CD4-positive, alpha-beta T cell (primary cell): ENCODE results near the gene AP2B1. TPM values are rescaled to one million over a fixed set of nuclear protein-coding genes. Genes with fewer than 3 reads are reported as not detected.

ENCODE experiments used
- ATAC-seq: fragments of 200-7000 bp; cut with Tn5 transposase; one replicate; pipeline ENCODE4 v1.10.0; 2022; ENCODE audit warnings: mild to moderate bottlenecking; ENCODE audit not compliant: poor library complexity
- CTCF ChIA-PET: fragments of 350-600 bp; sonication (Branson Sonifier 250); formaldehyde crosslinking; loops from one replicate; lab custom pipeline; 2021; ENCODE audit warnings: antibody characterized with exemption, inconsistent platforms; lab: Charles Lee
- POLR2A ChIA-PET: fragments of 350-600 bp; sonication (Branson Sonifier 250); formaldehyde crosslinking; loops from one replicate; lab custom pipeline; 2021; ENCODE audit warnings: antibody characterized with exemption, inconsistent platforms; lab: Charles Lee
- DNase-seq, 14 experiments: peaks; one replicate each; pipeline ENCODE4 v3.0.0-alpha.2; 2013 to 2020; ENCODE audit warnings: mixed read lengths in 2 of 14
- H3K27ac ChIP-seq, 2 donors: one replicate each; pipeline versions ENCODE4 v1.5.1 to v1.7.0; 2013; ENCODE audit warnings: low read length in 2 of 2, low read depth in 1 of 2, mild to moderate bottlenecking in 1 of 2
- H3K27me3 ChIP-seq, 2 experiments: 1 replicate in 1 of 2; 2 replicates in 1 of 2; pipeline versions ENCODE4 v1.6.1 to v1.7.0; 2013; ENCODE audit warnings: low read length in 2 of 2, control low read depth in 1 of 2, mild to moderate bottlenecking in 1 of 2, moderate library complexity in 1 of 2; ENCODE audit not compliant: insufficient read depth in 2 of 2, control insufficient read depth in 1 of 2
- H3K36me3 ChIP-seq: one replicate; pipeline ENCODE4 v1.6.1; 2013; ENCODE audit warnings: low read length, control low read depth; ENCODE audit not compliant: insufficient read depth
- H3K4me1 ChIP-seq: one replicate; pipeline ENCODE4 v1.6.1; 2013; ENCODE audit warnings: low read length, control low read depth; ENCODE audit not compliant: insufficient read depth
- H3K4me3 ChIP-seq: one replicate; pipeline ENCODE4 v1.5.1; 2013; ENCODE audit warnings: mild to moderate bottlenecking, low read length, moderate library complexity
- H3K9me3 ChIP-seq, 2 experiments: 1 replicate in 1 of 2; 2 replicates in 1 of 2; pipeline versions ENCODE4 v1.6.1 to v1.7.0; 2013; ENCODE audit warnings: low read length in 2 of 2, mild to moderate bottlenecking in 2 of 2, control low read depth in 1 of 2, moderate library complexity in 1 of 2; ENCODE audit not compliant: control insufficient read depth in 1 of 2, insufficient read depth in 1 of 2
- H3K27ac Mint-ChIP-seq: one replicate; pipeline ENCODE4 v1.8.0; 2020; ENCODE audit warnings: mixed read lengths
- H3K27me3 Mint-ChIP-seq: one replicate; pipeline ENCODE4 v1.8.0; 2021; ENCODE audit warnings: mixed read lengths
- H3K36me3 Mint-ChIP-seq: one replicate; pipeline ENCODE4 v1.8.0; 2021; ENCODE audit warnings: low read depth, mixed read lengths
- H3K4me1 Mint-ChIP-seq: one replicate; pipeline ENCODE4 v1.8.0; 2021; ENCODE audit warnings: low read depth, mixed read lengths
- H3K4me3 Mint-ChIP-seq: one replicate; pipeline ENCODE4 v1.8.0; 2020; ENCODE audit warnings: mild to moderate bottlenecking, mixed read lengths
- H3K9me3 Mint-ChIP-seq: one replicate; pipeline ENCODE4 v1.8.0; 2020; ENCODE audit warnings: mixed read lengths
- intact Hi-C, 2 experiments: fragments of 100-400 bp; cut with DNase I in 1 of 2; cut with micrococcal nuclease in 1 of 2; formaldehyde crosslinking; loops; one replicate each; pipeline versions ENCODE4 v1.15.1 to v1.9.0; 2023 to 2025; cut with DNase I, micrococcal nuclease
- total RNA-seq, 174 experiments: library from RNA in 2 of 174; stranded (reverse) in 2 of 174; gene quantifications; one replicate each; pipeline ENCODE4 v1.2.3 and lab custom pipeline; 2021 to 2026
- TF ChIP-seq, protein P1 (sequence below): fragments of 200-600 bp; IDR thresholded peaks from one replicate; pipeline ENCODE4 v1.8.0; 2022; ENCODE audit warnings: antibody characterized with exemption, mild to moderate bottlenecking

The AP2B1 gene
- total RNA-seq, 2 experiments from 2014 or later: 67.0 to 69.2 TPM

DNA sequence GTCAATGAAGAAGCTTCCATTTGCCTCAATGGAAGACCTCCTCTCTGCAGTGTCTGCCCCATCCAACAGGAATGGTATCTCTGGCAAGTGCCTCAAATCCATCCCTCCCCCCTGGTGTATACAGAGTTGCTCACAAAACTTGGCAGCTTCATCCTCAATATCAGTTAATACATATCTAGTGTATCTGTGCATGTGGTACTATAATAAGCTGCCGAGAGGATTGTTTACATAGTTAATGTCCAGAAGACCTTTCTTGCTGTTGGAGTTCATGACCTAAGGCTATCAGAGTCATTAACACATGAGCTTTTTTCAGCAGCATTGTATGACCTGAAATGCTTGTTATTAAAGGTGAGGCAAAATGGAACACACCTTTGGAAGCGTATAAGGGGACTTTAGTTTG is 130.4 kb downstream of the AP2B1 start:
- Mint-ChIP-seq H3K27me3 (no peaks in the 10 kb centered on the region), H3K9me3 (no peaks in the 10 kb centered on the region), H3K36me3 (peaks cover 19% of the 10 kb centered on the region), H3K4me1 (no peaks in the 10 kb centered on the region), H3K27ac (no peak overlapping the region), H3K4me3 (no peak overlapping the region)
- ChIA-PET CTCF (no interaction called here), POLR2A (no interaction called here)
- Histone ChIP-seq H3K36me3 (peaks cover 71% of the 10 kb centered on the region), H3K9me3 (no peaks in the 10 kb centered on the region), H3K4me1 (peaks cover 10% of the 10 kb centered on the region), H3K27ac (no peak overlapping the region), H3K27me3 (no peaks in the 10 kb centered on the region), H3K4me3 (no peak overlapping the region)
- ATAC-seq: no peak
- intact Hi-C loops: no loop called here
- TF ChIP-seq, protein P1, sequence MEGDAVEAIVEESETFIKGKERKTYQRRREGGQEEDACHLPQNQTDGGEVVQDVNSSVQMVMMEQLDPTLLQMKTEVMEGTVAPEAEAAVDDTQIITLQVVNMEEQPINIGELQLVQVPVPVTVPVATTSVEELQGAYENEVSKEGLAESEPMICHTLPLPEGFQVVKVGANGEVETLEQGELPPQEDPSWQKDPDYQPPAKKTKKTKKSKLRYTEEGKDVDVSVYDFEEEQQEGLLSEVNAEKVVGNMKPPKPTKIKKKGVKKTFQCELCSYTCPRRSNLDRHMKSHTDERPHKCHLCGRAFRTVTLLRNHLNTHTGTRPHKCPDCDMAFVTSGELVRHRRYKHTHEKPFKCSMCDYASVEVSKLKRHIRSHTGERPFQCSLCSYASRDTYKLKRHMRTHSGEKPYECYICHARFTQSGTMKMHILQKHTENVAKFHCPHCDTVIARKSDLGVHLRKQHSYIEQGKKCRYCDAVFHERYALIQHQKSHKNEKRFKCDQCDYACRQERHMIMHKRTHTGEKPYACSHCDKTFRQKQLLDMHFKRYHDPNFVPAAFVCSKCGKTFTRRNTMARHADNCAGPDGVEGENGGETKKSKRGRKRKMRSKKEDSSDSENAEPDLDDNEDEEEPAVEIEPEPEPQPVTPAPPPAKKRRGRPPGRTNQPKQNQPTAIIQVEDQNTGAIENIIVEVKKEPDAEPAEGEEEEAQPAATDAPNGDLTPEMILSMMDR: no peak
- no peak for DNase-seq

DNA sequence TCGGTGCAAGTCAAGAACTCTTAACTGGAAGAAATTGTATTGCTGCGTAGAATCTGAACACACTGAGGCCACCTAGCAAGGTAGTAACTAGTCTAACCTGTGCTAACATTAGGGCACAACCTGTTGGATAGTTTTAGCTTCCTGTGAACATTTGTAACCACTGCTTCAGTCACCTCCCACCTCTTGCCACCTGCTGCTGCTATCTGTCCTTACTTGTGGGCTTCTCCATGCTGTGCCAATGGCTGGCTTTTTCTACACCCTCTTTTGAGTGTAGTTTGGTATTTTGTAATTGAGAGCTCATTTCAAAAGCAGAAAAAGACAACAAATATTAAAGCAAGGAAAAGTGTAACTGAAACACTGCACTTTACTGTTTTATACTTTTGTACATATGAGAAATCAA is 136.6 kb downstream of the AP2B1 start:
- Histone ChIP-seq H3K27me3 (no peaks in the 10 kb centered on the region), H3K27ac (no peak overlapping the region), H3K36me3 (peaks cover 76% of the 10 kb centered on the region), H3K4me3 (no peak overlapping the region), H3K9me3 (no peaks in the 10 kb centered on the region), H3K4me1 (no peaks in the 10 kb centered on the region)
- Mint-ChIP-seq H3K27ac (no peak overlapping the region), H3K27me3 (no peaks in the 10 kb centered on the region), H3K9me3 (no peaks in the 10 kb centered on the region), H3K4me1 (no peaks in the 10 kb centered on the region), H3K36me3 (peaks cover 71% of the 10 kb centered on the region), H3K4me3 (no peak overlapping the region)
- POLR2A ChIA-PET: no interaction called here
- TF ChIP-seq, protein P1: no peak
- DNase-seq (no peak), ATAC-seq (no peak)
- CTCF ChIA-PET: no interaction called here
- intact Hi-C loops: no loop called here

DNA sequence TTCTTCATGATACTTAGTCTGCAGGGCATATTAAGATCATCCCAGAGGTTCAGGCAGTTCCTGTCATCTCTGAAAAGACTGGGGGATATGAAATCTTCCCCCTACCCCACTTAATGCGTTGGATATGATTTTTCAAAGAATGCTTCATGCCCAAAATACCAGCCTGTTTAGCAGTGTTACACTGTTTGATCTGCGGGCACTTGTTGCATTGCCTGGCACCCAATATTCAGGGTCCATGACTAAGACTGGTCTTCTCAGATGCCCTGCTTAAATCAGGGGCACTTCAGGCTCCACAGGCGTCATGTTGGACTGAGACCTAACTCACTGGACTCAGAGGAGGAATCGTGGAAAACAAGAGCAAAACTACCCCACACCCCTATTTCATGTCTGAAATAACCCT is 137.9 kb downstream of the AP2B1 start:
- CTCF ChIA-PET: no interaction called here
- Mint-ChIP-seq H3K36me3 (peaks cover 71% of the 10 kb centered on the region), H3K4me1 (peaks cover 4% of the 10 kb centered on the region), H3K27ac (no peak overlapping the region), H3K4me3 (no peak overlapping the region), H3K27me3 (no peaks in the 10 kb centered on the region), H3K9me3 (no peaks in the 10 kb centered on the region)
- DNase-seq (no peak), ATAC-seq (no peak)
- Histone ChIP-seq H3K4me1 (no peaks in the 10 kb centered on the region), H3K27me3 (no peaks in the 10 kb centered on the region), H3K4me3 (no peak overlapping the region), H3K36me3 (peaks cover 66% of the 10 kb centered on the region), H3K27ac (no peak overlapping the region), H3K9me3 (no peaks in the 10 kb centered on the region)
- TF ChIP-seq, protein P1: no peak
- POLR2A ChIA-PET: no interaction called here
- intact Hi-C loops: no loop called here
